GM18526 (cell line): ENCODE data around the gene UBN2.

Experiments used
- POLR2A ChIP-seq: IDR thresholded peaks from 3 replicates; pipeline ENCODE4 v1.6.1; 2011; ENCODE audit not compliant: insufficient read length; ENCODE audit errors: extremely low read depth

The UBN2 gene

DNA sequence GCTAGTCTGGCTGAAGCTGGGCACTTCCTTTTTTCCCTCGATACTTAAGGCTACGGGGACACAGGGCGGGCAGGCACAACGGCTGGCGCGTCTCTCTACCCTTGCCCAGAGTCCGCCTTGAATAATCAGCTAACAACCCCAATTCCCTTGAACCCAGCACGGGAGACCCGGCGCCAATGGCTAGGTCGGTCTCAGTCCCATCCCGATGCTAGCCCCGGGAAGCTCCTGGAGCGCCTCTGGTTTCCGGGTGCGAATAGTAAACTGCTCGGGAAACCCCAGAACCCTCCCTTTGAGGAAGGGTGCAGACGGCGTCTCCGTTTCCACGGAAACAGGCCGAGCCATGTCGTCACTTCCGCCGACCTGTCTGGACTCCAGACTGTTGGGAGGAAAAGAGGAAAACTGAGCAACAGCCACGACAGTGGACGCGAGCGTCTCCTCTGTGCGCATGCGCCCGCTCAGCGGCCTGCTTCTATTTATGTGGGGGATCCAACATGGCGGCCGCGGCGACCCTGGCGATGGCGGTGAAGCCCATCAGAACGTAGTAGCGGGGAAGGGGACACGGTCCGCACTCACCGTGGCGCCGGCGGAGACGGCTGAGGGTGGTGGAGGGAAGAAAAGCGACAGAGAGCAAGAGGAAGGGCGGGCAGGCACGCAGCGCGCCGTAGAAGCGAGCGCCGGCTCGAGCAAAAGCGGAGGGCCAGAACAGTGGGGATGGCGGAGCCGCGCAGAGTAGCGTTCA, at the start of gene UBN2:
UBN2 (plus strand) TSS at position 464 of the 739 bp plus-strand sequence; CDS start at position 712, 248 bp downstream.
- peak; percentile 88 for TF ChIP-seq POLR2A

DNA sequence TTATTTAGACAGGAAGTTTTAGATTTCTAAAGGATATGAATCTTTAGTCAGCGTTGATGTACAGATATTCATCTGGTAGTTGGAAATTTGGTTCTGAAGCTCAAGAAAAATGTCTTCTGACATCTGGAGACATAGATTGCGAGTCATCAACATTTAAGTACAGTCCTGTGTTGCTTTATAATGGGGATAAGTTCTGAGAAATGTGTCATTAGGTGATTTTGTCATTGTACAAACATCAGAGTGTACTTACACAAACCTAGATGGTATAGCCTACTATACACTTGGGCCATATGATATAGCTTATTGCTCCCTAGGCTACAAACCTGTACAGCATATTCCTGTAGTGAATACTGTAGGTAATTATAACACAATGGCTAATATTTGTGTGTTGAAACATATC, 49.6 kb upstream of the UBN2 start:
- no peak for TF ChIP-seq POLR2A

DNA sequence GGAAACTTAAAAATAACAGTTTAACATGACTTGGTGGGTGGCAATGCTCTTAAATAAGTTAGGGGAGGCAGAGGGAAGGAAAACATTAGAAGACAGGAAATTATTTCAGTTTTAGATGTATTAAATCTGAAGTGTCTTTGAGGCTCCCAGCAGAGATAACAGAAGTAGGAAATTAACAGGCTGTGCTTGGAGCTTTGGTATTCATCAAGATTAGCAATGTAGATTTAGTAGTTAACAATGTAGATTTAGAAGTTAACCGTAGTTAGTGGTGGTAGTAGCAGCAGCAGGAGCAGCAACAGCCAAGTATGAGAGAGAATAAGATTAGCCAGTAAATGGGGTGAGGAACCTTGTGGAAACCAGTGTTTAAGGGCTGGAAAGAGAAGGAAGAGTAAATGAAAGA, 48.7 kb upstream of the UBN2 start:
- no peak for TF ChIP-seq POLR2A

DNA sequence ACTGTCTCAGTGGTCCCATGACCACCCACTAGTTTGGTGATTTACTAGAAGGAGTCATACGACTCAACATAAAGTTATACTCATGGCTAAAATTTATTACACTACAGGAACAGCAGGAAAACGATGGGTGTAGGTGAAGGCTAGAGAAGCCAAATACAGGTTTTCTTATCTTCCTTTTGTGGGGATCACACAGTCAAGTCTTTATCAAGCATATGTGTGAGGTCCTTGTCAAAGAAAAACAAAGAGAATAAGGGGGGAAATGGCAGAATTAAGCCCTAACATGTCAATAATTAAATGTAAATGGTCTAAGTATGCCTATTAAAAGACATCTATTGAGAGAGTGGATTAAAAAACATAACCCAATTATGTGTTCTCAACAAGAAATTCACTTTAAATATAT, 47.8 kb upstream of the UBN2 start:
- TF ChIP-seq POLR2A, result no peak

DNA sequence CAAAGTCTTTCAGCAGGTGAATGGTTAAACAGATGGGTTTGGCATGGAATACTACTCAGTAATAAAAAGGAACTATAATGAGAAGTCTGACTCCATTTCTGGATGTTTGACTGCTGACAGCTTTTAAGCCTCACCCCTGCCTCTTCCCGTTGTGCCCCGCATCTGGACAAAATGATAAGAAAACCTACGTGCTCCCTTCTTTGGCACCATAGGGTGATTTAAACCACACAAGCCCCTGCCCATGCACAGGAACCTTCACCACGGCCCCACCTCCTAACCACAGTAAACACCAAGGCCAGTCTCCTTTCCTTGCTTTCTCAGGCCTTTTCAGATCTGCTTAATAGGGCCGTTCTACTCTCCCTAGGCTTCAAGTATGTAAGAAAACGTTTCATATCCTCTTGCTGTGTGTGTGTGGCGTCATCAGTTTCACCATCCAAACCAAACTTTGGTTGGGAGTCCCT, 47.1 kb upstream of the UBN2 start:
- TF ChIP-seq POLR2A, result no peak

DNA sequence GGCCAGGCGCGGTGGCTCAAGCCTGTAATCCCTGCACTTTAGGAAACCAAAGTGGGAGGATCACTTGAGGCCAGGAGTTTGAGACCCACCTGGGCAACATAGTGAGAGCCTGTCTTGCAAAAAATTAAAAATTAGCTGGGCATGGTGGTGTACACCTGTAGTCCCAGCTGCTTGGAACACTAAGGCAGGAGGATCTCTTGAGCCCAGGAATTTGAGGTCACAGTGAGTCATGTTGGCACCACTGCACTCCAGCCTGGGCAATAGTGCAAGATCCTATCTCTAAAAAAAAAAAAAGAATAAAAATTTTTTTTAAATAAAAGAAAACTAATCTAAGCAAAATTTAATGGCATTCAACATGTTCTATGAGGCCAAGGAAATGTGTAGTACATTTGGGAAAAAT, 44.9 kb upstream of the UBN2 start:
- TF ChIP-seq POLR2A, result no peak

DNA sequence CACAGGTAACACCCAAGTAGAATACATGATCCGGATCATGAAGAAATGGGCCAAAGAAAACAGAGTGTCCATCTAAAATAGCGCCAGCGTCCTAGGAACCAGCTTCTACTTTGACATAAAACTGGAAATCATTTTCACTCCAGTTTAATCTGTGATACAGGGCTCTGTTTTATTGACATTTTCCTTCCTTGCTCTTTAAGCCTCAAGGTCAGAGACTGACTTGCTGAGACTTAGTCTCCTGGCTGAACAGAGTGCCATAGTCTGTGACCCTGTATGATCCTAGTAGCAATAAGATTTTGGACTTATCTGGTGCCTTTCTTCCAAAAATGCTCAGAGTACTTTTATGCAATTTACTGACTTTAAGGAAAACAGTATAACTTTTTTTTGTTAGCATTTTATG, 41.7 kb upstream of the UBN2 start:
- TF ChIP-seq POLR2A, result no peak

DNA sequence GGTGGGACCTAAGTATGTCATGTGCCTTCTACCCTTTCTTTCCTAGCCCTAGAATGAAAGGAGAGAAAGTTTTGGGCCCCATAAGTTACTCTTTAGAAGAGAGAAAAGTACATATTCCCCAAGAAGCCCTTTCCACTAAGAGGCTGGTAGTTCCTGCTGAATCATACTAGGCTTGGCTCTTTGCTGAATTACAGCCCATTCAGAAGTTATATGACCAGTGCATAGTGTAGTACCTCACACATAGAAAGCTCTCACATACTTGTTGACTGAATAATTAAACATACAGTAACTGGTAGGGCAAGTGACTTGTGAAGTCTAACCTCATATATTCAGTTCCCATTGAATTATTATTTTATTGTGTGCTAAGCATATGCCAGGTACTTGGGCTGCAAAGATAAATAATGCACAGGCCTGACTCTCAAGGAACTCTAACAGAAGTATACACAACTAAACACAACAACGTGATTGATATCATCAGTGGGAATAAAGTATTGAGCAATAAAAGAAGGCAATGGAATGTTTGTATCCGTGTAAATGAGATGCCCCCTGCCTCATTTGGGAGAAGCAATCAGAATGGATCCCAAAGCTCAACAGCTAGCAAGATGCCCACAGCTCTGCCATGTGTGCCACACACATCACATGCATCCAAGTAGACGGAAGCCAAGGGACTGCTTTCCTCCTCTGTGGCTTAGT, 38.9 kb upstream of the UBN2 start:
- no peak for TF ChIP-seq POLR2A

DNA sequence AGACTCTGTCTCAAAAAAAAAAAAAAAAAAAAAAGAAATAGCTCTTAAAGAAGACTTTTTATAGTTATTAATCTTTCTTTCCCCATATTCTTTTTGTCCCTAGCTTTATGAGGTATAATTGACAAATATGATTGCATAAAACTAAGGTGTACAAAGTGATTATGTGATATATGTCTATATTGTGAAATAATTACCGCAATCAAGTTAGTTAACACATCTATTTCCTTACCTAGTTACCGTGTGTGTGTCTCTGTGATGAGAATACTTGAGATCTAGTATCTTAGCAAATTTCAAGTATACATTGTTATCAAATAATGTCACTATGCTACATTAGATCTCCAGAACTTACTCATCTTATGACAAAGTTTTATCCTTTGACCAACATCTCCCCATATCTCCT, 30.7 kb upstream of the UBN2 start:
- TF ChIP-seq POLR2A, result no peak

DNA sequence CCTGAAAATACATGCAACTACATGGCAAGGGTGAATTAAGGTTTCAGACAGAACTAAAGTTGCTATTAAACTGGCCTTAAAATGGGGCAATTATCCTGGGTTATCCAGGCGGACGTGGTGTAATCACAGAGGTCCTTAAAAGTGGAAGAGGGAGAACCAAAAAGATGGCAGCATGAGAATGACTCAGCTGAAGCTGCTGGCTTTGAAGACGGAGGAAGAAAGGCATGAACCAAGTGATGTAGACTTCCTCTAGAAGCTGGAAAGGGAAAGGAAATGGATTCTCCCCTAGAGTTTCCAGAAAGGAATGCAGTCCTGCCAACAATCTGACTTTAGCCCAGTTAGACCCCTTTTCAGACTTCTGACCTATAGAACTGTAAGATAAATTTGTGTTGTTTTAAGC, 27.0 kb upstream of the UBN2 start:
- TF ChIP-seq POLR2A, result no peak

DNA sequence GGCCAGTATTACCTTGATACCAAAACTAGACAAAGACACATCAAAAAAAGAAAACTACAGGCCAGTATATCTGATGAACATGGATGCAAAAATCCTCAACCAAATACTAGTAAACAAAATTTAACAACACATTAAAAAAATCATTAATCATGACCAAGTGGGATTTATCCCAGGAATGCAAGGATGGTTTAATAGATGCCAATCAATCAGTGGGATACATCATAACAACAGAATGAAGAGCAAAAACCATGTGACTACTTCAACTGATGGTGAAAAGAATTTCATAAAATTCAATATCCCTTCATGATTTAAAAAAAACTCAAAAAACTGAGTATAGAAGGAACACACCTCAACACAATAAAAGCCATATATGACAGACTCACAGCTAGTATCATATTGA, 25.2 kb upstream of the UBN2 start:
- TF ChIP-seq POLR2A, result no peak

DNA sequence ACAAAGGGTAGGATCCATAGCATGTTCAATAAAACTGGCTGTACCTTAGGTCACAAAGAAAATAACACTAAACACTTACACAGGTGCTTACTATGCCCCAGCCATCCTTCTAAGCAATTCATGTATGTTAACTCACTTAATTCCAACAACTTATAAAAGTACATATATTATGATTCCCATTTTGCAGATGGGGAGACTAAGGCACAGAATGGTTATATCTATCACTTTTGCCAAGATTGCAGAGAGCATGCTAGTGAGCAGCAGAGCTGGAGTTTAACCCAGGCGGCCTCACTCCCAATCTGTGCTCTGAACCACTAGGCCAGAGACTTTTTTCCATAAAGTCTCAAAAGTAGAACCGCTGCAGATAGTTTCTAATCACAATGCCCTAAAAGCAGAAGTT, 18.9 kb upstream of the UBN2 start:
- TF ChIP-seq POLR2A, result no peak

DNA sequence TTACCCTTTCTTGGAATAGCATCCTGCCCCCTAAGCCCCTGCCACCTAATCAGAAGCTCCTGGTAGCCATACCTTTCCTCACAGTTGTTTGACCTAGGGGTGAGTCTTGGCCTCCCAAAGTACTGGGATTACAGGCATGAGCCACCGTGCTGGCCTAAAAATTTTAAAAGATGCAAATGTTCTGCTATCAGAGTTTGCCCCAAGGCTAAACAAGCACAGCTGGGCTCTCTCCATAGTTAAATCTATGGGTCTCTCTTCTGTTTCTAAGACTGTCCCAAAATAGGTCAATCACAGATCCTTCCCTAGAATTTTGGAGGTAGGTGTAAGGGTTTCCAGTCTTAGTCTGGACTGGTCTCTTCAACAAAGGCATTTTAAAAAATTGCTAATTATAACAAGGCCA, 12.9 kb upstream of the UBN2 start:
- TF ChIP-seq POLR2A, result no peak

DNA sequence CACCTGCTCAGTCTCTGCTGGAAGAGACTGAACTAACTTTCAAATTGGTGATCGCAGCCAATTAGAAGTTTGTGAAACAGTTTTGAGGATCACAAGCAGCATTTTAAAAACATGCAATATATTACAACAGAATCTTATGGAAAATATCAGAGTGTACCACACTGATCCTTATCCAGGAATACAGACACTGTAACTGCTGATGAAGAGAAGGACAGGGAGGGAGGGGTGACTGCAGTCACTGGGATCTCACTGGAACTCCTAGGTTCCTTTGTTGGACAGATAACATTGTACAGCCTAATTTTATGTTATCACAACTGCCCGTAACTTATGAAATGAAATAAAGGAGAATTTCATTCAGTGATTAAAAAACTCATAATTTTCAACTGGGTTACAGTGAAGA, 6.8 kb upstream of the UBN2 start:
- no peak for TF ChIP-seq POLR2A

DNA sequence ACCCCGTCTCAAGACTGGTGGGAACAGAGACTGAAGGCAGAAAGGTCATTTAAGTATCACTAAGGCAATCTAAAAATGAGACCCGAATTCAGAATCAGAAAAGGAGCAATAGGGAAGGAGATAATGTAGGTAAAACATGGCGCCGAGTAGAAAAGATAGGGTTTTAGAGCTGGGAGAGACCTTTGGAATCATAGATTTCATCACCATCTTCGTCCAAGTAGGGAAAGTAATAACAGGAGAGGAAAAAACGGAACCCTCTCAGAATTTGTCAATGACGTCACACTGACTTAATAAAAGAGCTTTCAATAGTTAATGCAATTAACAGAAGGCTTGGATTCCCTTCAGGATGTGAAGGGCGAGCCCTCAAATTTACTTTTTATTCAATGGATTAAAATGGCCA, 1.0 kb upstream of the UBN2 start:
- TF ChIP-seq POLR2A, result no peak

DNA sequence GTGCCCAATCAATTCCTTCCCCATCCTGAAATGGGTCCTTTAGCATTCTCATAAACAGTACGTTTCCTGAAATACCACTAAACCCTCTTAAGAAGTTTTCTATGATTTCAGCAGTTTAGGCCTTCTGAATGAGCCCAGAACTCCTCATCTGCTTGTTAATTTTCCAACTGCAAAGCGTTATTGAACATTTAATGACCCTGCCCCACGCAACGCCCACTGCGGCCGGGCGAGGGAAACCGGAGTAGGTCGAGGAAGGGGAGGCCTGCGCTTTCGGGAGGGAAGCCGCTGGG, 608 bp upstream of the UBN2 start:
- no peak for TF ChIP-seq POLR2A
